ENCODE results near the gene SEC63.
"Not testable (repeated sequence)": the region's sequence is repeated elsewhere in the genome, so short reads cannot be mapped to it uniquely, and the experiment has no call there.

SEC63 gene

GRCh38 chr6:107879941-107880340, 78.1 kb downstream of the SEC63 start:
- Histone ChIP-seq H3K27me3 (ENCODE audit: insufficient read depth, low read depth, severe bottlenecking) (no peaks in the 10 kb centered on the region), H3K4me3 (ENCODE audit: low read depth, low read length) (no peak overlapping the region), H3K36me3 (peaks cover 50% of the 10 kb centered on the region), H3K9me3 (ENCODE audit: severe bottlenecking) (no peaks in the 10 kb centered on the region), H3K27ac (no peak overlapping the region)
- TF ChIP-seq CTCF (IDR thresholded peaks at IDR 0.05; ENCODE audit: low read depth, low read length) = no peak
- DNase-seq = no peak

- no peak for DNase-seq
- no peak for TF ChIP-seq CTCF (IDR thresholded peaks at IDR 0.05; ENCODE audit: low read depth, low read length)
- no peak overlapping the region for H3K4me3 ChIP-seq (ENCODE audit: low read depth, low read length)
- H3K27ac ChIP-seq = no peak overlapping the region
- H3K27me3 ChIP-seq (ENCODE audit: insufficient read depth, low read depth, severe bottlenecking) = no peaks in the 10 kb centered on the region
- no peaks in the 10 kb centered on the region for H3K9me3 ChIP-seq (ENCODE audit: severe bottlenecking)
- peaks cover 54% of the 10 kb centered on the region for H3K36me3 ChIP-seq
Observed at GRCh38 chr6:107877968-107878367, 80.0 kb downstream of the SEC63 start.

- no peak overlapping the region for H3K27ac ChIP-seq
Observed at GRCh38 chr6:107871976-107872375, 86.0 kb downstream of the SEC63 start.

GRCh38 chr6:107871512-107871911, 86.5 kb downstream of the SEC63 start:
- H3K36me3 ChIP-seq = peaks cover 33% of the 10 kb centered on the region

More at GRCh38 chr6:107871976-107872375, 86.0 kb downstream of the SEC63 start:
- no peak for DNase-seq
- Histone ChIP-seq H3K27me3 (ENCODE audit: insufficient read depth, low read depth, severe bottlenecking) (no peaks in the 10 kb centered on the region), H3K36me3 (peaks cover 33% of the 10 kb centered on the region), H3K9me3 (ENCODE audit: severe bottlenecking) (no peaks in the 10 kb centered on the region), H3K4me3 (ENCODE audit: low read depth, low read length) (no peak overlapping the region)
- no peak for TF ChIP-seq CTCF (IDR thresholded peaks at IDR 0.05; ENCODE audit: low read depth, low read length)

GRCh38 chr6:107871016-107871415, 87.0 kb downstream of the SEC63 start:
- Histone ChIP-seq H3K27ac (no peak overlapping the region), H3K9me3 (ENCODE audit: severe bottlenecking) (no peaks in the 10 kb centered on the region), H3K27me3 (ENCODE audit: insufficient read depth, low read depth, severe bottlenecking) (no peaks in the 10 kb centered on the region), H3K4me3 (ENCODE audit: low read depth, low read length) (no peak overlapping the region), H3K36me3 (peaks cover 30% of the 10 kb centered on the region)
- TF ChIP-seq CTCF (IDR thresholded peaks at IDR 0.05; ENCODE audit: low read depth, low read length) = no peak
- DNase-seq = no peak

More at GRCh38 chr6:107871512-107871911, 86.5 kb downstream of the SEC63 start:
- not testable (repeated sequence) for H3K27ac ChIP-seq; H3K9me3 ChIP-seq (ENCODE audit: severe bottlenecking); DNase-seq; H3K27me3 ChIP-seq (ENCODE audit: insufficient read depth, low read depth, severe bottlenecking); H3K4me3 ChIP-seq (ENCODE audit: low read depth, low read length)

GRCh38 chr6:107870381-107870780, 87.6 kb downstream of the SEC63 start:
- no peak for DNase-seq
- no peak for TF ChIP-seq CTCF (IDR thresholded peaks at IDR 0.05; ENCODE audit: low read depth, low read length)
- Histone ChIP-seq H3K27me3 (ENCODE audit: insufficient read depth, low read depth, severe bottlenecking) (no peaks in the 10 kb centered on the region), H3K4me3 (ENCODE audit: low read depth, low read length) (no peak overlapping the region), H3K36me3 (peaks cover 30% of the 10 kb centered on the region), H3K9me3 (ENCODE audit: severe bottlenecking) (no peaks in the 10 kb centered on the region), H3K27ac (no peak overlapping the region)

Measured in WERI-Rb-1 (cell line).